AG04449 (cell line): Measurements from ENCODE around the gene MSANTD1.

Source experiments
- CTCF ChIA-PET: fragments of 350-600 bp; formaldehyde crosslinking; extraction: SDS; loops from one replicate; lab custom pipeline; 2021; ENCODE audit warnings: antibody characterized with exemption; lab: Yijun Ruan, JAX
- POLR2A ChIA-PET: fragments of 400-600, 350-600 bp; formaldehyde crosslinking; extraction: SDS; loops from one replicate; lab custom pipeline; 2020; ENCODE audit warnings: antibody characterized with exemption, inconsistent platforms; lab: Yijun Ruan, JAX
- DNase-seq: peaks from one replicate; pipeline ENCODE4 v3.0.0-alpha.2; 2010; ENCODE audit warnings: low read depth, low spot score
- H3K4me3 ChIP-seq: 2 replicates; pipeline ENCODE4 v1.5.1; 2011; ENCODE audit warnings: low read depth, mild to moderate bottlenecking, control low read depth, low read length
- TF ChIP-seq, protein P1 (sequence below): IDR thresholded peaks from one replicate; pipeline ENCODE4 v1.5.1; 2011; ENCODE audit warnings: mild to moderate bottlenecking, moderate library complexity, low read length, control low read depth, inconsistent platforms; ENCODE audit not compliant: insufficient read depth; ENCODE audit errors: missing control alignments

MSANTD1 gene

GRCh38 chr4:3202836-3203820, 45.8 kb upstream of the MSANTD1 start:
- H3K4me3 ChIP-seq = no peak overlapping the region
- CTCF ChIA-PET = interaction anchor here (1.1 to 2.0 kb wide), 4 partner anchors 10 to 277 kb away, joined by 3 to 10 read pairs (median 4); no protein-coding TSS in a partner anchor
- DNase-seq = no peak
- POLR2A ChIA-PET = no interaction called here
- TF ChIP-seq, protein P1, sequence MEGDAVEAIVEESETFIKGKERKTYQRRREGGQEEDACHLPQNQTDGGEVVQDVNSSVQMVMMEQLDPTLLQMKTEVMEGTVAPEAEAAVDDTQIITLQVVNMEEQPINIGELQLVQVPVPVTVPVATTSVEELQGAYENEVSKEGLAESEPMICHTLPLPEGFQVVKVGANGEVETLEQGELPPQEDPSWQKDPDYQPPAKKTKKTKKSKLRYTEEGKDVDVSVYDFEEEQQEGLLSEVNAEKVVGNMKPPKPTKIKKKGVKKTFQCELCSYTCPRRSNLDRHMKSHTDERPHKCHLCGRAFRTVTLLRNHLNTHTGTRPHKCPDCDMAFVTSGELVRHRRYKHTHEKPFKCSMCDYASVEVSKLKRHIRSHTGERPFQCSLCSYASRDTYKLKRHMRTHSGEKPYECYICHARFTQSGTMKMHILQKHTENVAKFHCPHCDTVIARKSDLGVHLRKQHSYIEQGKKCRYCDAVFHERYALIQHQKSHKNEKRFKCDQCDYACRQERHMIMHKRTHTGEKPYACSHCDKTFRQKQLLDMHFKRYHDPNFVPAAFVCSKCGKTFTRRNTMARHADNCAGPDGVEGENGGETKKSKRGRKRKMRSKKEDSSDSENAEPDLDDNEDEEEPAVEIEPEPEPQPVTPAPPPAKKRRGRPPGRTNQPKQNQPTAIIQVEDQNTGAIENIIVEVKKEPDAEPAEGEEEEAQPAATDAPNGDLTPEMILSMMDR = no peak

GRCh38 chr4:3203971-3204431, 45.0 kb upstream of the MSANTD1 start:
- no peak overlapping the region for H3K4me3 ChIP-seq
- TF ChIP-seq, protein P1 = no peak
- no peak for DNase-seq
- CTCF ChIA-PET = interaction anchor here (0.8 to 2.0 kb wide), 5 partner anchors 10 to 276 kb away, joined by 3 to 10 read pairs (median 4); no protein-coding TSS in a partner anchor
- POLR2A ChIA-PET = no interaction called here

DNA sequence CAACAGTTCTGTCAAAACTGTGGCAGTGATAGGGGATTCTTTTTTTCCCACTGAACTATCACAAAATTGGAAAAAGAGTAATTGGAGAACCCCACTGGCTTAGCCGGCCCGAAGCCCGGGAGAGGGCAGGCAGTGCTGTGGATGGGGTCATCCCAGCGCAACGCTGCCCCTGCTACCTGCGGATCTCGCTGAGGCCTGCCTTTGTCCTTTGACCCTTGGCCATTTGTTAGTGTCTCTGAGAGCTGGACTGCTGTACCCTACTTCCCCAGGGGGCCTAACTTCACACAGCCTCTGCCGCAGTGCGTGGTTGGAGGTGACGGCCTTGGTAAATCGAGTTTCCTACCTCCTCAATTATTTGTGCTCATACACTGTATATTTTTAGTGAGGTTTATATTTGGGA, 43.0 kb upstream of the MSANTD1 start:
- ChIA-PET POLR2A (no interaction called here), CTCF (interaction anchor here (0.9 kb wide), 1 partner anchor 13 kb away, joined by 3 read pairs; no protein-coding TSS in a partner anchor)
- DNase-seq = no peak
- no peak overlapping the region for H3K4me3 ChIP-seq
- TF ChIP-seq, protein P1 = no peak

GRCh38 chr4:3206439-3207100, 42.4 kb upstream of the MSANTD1 start:
- ChIA-PET CTCF (no interaction called here), POLR2A (no interaction called here)
- no peak for DNase-seq
- TF ChIP-seq, protein P1 = no peak
- no peak overlapping the region for H3K4me3 ChIP-seq

- no peak for DNase-seq
- TF ChIP-seq, protein P1 = no peak
- H3K4me3 ChIP-seq = no peak overlapping the region
- POLR2A ChIA-PET = no interaction called here
- CTCF ChIA-PET = interaction anchor here (0.6 to 1.0 kb wide), 2 partner anchors 12 to 13 kb away, joined by 3 to 4 read pairs; no protein-coding TSS in a partner anchor
Measured at GRCh38 chr4:3207531-3208037, 41.4 kb upstream of the MSANTD1 start.
